IMR-90 (cell line): ENCODE measurements around the gene BTG2.

ENCODE experiments used
- CEBPB ChIP-seq: IDR thresholded peaks from 2 replicates; pipeline ENCODE4 v1.6.1; 2012; ENCODE audit warnings: low read depth, low read length, improper control_type of control experiment
- MAZ ChIP-seq: IDR thresholded peaks from 2 replicates; pipeline ENCODE4 v1.6.1; 2012; ENCODE audit warnings: low read depth, mild to moderate bottlenecking, low read length, improper control_type of control experiment, moderate library complexity, borderline replicate concordance
- MXI1 ChIP-seq: IDR thresholded peaks from 2 replicates; pipeline ENCODE4 v1.6.1; 2012; ENCODE audit warnings: low read depth, mild to moderate bottlenecking, low read length, moderate library complexity, borderline replicate concordance
- RFX5 ChIP-seq: IDR thresholded peaks from 2 replicates; pipeline ENCODE4 v1.8.0; 2012; ENCODE audit warnings: low read depth, mild to moderate bottlenecking, low read length, moderate library complexity
- TF ChIP-seq, protein P1 (sequence below): conservative IDR thresholded peaks from 2 replicates; pipeline ENCODE4 v1.5.1; 2012; ENCODE audit warnings: mild to moderate bottlenecking, low read depth, low read length, improper control_type of control experiment

DNA sequence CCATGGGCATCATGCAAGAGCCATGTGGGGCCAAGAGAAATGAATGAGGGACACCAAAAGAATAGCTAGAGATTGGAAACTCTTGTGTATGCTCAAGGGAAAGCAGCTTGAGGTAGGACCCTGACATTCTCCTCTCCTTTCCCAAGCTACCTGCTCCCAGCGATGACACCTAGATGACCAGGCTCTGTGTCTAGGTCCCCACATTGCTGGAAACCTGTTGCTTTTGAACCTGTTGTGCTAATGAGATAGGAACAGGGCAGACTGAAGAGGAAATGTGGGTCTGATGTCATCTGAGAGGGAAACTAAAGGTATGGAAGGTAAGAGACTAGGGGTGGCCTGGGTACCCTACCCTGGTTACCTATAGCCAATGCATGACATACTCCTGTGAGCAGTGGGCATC is 43.8 kb downstream of the BTG2 start:
- TF ChIP-seq, protein P1, sequence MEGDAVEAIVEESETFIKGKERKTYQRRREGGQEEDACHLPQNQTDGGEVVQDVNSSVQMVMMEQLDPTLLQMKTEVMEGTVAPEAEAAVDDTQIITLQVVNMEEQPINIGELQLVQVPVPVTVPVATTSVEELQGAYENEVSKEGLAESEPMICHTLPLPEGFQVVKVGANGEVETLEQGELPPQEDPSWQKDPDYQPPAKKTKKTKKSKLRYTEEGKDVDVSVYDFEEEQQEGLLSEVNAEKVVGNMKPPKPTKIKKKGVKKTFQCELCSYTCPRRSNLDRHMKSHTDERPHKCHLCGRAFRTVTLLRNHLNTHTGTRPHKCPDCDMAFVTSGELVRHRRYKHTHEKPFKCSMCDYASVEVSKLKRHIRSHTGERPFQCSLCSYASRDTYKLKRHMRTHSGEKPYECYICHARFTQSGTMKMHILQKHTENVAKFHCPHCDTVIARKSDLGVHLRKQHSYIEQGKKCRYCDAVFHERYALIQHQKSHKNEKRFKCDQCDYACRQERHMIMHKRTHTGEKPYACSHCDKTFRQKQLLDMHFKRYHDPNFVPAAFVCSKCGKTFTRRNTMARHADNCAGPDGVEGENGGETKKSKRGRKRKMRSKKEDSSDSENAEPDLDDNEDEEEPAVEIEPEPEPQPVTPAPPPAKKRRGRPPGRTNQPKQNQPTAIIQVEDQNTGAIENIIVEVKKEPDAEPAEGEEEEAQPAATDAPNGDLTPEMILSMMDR, result no peak
- TF ChIP-seq RFX5 (no peak), MAZ (no peak), MXI1 (no peak), CEBPB (no peak)
